Neural crest cell (in vitro differentiated cells): ENCODE measurements around the gene LINGO3. TPM values are rescaled to one million over a fixed set of nuclear protein-coding genes. Genes with fewer than 3 reads are reported as not detected.

ENCODE experiments used
- DNase-seq: peaks from one replicate; pipeline ENCODE4 v3.0.0; 2021; ENCODE audit warnings: low read depth, mixed read lengths, low spot score
- H3K27ac Mint-ChIP-seq: one replicate; pipeline ENCODE4 v1.8.0; 2021; ENCODE audit warnings: mild to moderate bottlenecking, mixed read lengths; ENCODE audit not compliant: unreplicated experiment
- H3K27me3 Mint-ChIP-seq: 2 replicates; pipeline ENCODE4 v1.8.0; 2021; ENCODE audit warnings: low read depth, mild to moderate bottlenecking, mixed read lengths
- H3K36me3 Mint-ChIP-seq: 2 replicates; pipeline ENCODE4 v1.8.0; 2021; ENCODE audit warnings: low read depth, mild to moderate bottlenecking, mixed read lengths
- H3K4me1 Mint-ChIP-seq: 2 replicates; pipeline ENCODE4 v1.8.0; 2021; ENCODE audit warnings: mixed read lengths
- H3K4me3 Mint-ChIP-seq: one replicate; pipeline ENCODE4 v1.8.0; 2021; ENCODE audit warnings: mild to moderate bottlenecking, mixed read lengths
- H3K9me3 Mint-ChIP-seq: 2 replicates; pipeline ENCODE4 v1.8.0; 2021; ENCODE audit warnings: mixed read lengths
- total RNA-seq: library from RNA; stranded (reverse); gene quantifications from 2 replicates; pipeline ENCODE4 v1.2.1, GENCODE V29; 2021
- TF ChIP-seq, protein P1 (sequence below): fragments of 200-600 bp; sonication (generic); conservative IDR thresholded peaks from 2 replicates; pipeline ENCODE4 v1.5.0; 2021; ENCODE audit warnings: antibody characterized with exemption, mild to moderate bottlenecking

LINGO3 gene
- total RNA-seq, 1 donor from 2014 or later = not detected

- DNase-seq = peak; percentile 37
- Mint-ChIP-seq H3K4me1 (peaks cover 4% of the 10 kb centered on the region), H3K27ac (peak overlapping the region; percentile 60), H3K9me3 (no peaks in the 10 kb centered on the region), H3K27me3 (peaks cover 28% of the 10 kb centered on the region), H3K36me3 (no peaks in the 10 kb centered on the region), H3K4me3 (no peak overlapping the region)
- TF ChIP-seq, protein P1, sequence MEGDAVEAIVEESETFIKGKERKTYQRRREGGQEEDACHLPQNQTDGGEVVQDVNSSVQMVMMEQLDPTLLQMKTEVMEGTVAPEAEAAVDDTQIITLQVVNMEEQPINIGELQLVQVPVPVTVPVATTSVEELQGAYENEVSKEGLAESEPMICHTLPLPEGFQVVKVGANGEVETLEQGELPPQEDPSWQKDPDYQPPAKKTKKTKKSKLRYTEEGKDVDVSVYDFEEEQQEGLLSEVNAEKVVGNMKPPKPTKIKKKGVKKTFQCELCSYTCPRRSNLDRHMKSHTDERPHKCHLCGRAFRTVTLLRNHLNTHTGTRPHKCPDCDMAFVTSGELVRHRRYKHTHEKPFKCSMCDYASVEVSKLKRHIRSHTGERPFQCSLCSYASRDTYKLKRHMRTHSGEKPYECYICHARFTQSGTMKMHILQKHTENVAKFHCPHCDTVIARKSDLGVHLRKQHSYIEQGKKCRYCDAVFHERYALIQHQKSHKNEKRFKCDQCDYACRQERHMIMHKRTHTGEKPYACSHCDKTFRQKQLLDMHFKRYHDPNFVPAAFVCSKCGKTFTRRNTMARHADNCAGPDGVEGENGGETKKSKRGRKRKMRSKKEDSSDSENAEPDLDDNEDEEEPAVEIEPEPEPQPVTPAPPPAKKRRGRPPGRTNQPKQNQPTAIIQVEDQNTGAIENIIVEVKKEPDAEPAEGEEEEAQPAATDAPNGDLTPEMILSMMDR = no peak
Observed at GRCh38 chr19:2302319-2303210, 5.4 kb downstream of the LINGO3 start.

DNA sequence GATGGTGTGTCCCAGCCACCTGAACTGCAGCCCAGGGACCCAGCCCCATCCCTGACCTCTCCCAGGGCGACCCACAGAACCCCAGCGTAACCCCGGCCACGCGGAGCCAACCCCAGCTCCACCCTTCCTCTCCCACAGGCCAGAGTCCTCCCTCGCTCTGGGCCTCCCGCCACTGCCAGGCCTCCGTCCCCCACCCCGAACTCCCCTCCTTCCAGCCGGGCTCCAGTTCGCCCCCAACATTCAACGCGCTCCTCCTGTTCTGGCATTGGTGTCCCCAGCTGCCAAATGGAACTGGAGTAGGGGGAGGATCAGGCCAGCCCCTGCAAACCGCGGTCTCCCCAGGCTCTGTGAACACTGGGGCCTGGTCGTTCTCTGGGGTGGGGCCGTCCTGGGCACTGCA is 7.4 kb downstream of the LINGO3 start:
- TF ChIP-seq, protein P1 = no peak
- DNase-seq = no peak
- Mint-ChIP-seq H3K27ac (no peak overlapping the region), H3K27me3 (peaks cover 15% of the 10 kb centered on the region), H3K4me1 (peaks cover 4% of the 10 kb centered on the region), H3K4me3 (no peak overlapping the region), H3K9me3 (no peaks in the 10 kb centered on the region), H3K36me3 (no peaks in the 10 kb centered on the region)

GRCh38 chr19:2296141-2296540 is 11.8 kb downstream of the LINGO3 start:
- H3K9me3 Mint-ChIP-seq = no peaks in the 10 kb centered on the region
- H3K4me1 Mint-ChIP-seq = peaks cover 4% of the 10 kb centered on the region
- no peaks in the 10 kb centered on the region for H3K36me3 Mint-ChIP-seq
- H3K27ac Mint-ChIP-seq = no peak overlapping the region
- TF ChIP-seq, protein P1 = no peak
- no peak for DNase-seq
- peaks cover 37% of the 10 kb centered on the region for H3K27me3 Mint-ChIP-seq
- H3K4me3 Mint-ChIP-seq = no peak overlapping the region

GRCh38 chr19:2294687-2295335 is 13.1 kb downstream of the LINGO3 start:
- TF ChIP-seq, protein P1 = no peak
- peaks cover 4% of the 10 kb centered on the region for H3K4me1 Mint-ChIP-seq
- peak overlapping the region; percentile 24 for H3K4me3 Mint-ChIP-seq
- H3K27me3 Mint-ChIP-seq = peaks cover 48% of the 10 kb centered on the region
- no peak for DNase-seq
- H3K9me3 Mint-ChIP-seq = no peaks in the 10 kb centered on the region
- H3K27ac Mint-ChIP-seq = no peak overlapping the region
- no peaks in the 10 kb centered on the region for H3K36me3 Mint-ChIP-seq

- Mint-ChIP-seq H3K27me3 (peaks cover 81% of the 10 kb centered on the region), H3K4me3 (no peak overlapping the region), H3K36me3 (peaks cover 4% of the 10 kb centered on the region)
Observed at GRCh38 chr19:2291185-2291751, 16.7 kb downstream of the LINGO3 start.

More at GRCh38 chr19:2291185-2291751, 16.7 kb downstream of the LINGO3 start:
- Mint-ChIP-seq H3K27ac (no peak overlapping the region), H3K9me3 (no peaks in the 10 kb centered on the region), H3K4me1 (peaks cover 10% of the 10 kb centered on the region)
- TF ChIP-seq, protein P1 = no peak
- DNase-seq = peak; percentile 62
